HUES64 (cell line): ENCODE measurements around the gene PARVB.

ENCODE experiments used
- H3K27ac ChIP-seq: 2 replicates; pipeline ENCODE4 v1.7.0; 2013; ENCODE audit warnings: low read depth, low read length, inconsistent platforms
- H3K27me3 ChIP-seq: 2 replicates; pipeline ENCODE4 v1.6.1; 2013; ENCODE audit warnings: mild to moderate bottlenecking, low read length; ENCODE audit not compliant: insufficient read depth
- H3K36me3 ChIP-seq: 2 replicates; pipeline ENCODE4 v1.6.1; 2013; ENCODE audit warnings: mild to moderate bottlenecking, low read length; ENCODE audit not compliant: insufficient read depth
- H3K4me1 ChIP-seq: 2 replicates; pipeline ENCODE4 v1.6.1; 2013; ENCODE audit warnings: mild to moderate bottlenecking, low read length, moderate library complexity; ENCODE audit not compliant: insufficient read depth
- H3K4me3 ChIP-seq: 2 replicates; pipeline ENCODE4 v1.5.1; 2013; ENCODE audit warnings: mild to moderate bottlenecking, low read length, moderate library complexity
- H3K9ac ChIP-seq: 2 replicates; pipeline ENCODE4 v1.6.1; 2013; ENCODE audit warnings: mild to moderate bottlenecking, low read depth, low read length
- H3K9me3 ChIP-seq: 2 replicates; pipeline ENCODE4 v1.6.1; 2013; ENCODE audit warnings: low read depth, low read length; ENCODE audit not compliant: insufficient read depth
- WGBS: fragments of 150-250, 120-280 bp; methylation state at CpG from one replicate; pipeline ENCODE4 v1.1.7; 2013; ENCODE audit warnings: missing lambda C conversion rate; 5-methylcytosine and 5-hydroxymethylcytosine counted together

The PARVB gene

DNA sequence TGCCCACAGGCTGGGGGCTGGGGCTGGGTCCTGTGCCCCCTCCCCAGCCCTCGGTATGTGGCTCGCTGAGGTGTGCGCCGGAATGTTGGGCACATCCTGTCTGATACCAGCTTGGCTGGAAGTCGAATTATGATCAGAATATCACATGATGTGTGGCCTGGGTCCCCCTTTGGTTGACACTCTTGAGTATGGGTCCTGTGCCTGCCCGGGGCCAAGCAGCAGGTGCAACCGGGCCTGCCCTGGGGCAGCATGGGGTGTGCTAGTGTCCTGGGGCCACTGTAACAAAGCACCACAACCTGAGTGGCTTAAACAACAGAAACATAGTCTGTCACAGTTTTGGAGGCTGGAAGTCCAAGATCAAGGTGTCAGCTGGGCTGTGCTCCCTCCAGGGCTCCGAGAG lies 52.7 kb downstream of the PARVB start:
- Histone ChIP-seq H3K9ac (no peak overlapping the region), H3K9me3 (no peaks in the 10 kb centered on the region), H3K27me3 (no peaks in the 10 kb centered on the region), H3K4me3 (no peak overlapping the region), H3K36me3 (no peaks in the 10 kb centered on the region), H3K27ac (no peak overlapping the region), H3K4me1 (no peaks in the 10 kb centered on the region; the same call in 1 of the 2 replicates)
- 95% methylated on average over 8 of the region's 8 CpGs for WGBS

DNA sequence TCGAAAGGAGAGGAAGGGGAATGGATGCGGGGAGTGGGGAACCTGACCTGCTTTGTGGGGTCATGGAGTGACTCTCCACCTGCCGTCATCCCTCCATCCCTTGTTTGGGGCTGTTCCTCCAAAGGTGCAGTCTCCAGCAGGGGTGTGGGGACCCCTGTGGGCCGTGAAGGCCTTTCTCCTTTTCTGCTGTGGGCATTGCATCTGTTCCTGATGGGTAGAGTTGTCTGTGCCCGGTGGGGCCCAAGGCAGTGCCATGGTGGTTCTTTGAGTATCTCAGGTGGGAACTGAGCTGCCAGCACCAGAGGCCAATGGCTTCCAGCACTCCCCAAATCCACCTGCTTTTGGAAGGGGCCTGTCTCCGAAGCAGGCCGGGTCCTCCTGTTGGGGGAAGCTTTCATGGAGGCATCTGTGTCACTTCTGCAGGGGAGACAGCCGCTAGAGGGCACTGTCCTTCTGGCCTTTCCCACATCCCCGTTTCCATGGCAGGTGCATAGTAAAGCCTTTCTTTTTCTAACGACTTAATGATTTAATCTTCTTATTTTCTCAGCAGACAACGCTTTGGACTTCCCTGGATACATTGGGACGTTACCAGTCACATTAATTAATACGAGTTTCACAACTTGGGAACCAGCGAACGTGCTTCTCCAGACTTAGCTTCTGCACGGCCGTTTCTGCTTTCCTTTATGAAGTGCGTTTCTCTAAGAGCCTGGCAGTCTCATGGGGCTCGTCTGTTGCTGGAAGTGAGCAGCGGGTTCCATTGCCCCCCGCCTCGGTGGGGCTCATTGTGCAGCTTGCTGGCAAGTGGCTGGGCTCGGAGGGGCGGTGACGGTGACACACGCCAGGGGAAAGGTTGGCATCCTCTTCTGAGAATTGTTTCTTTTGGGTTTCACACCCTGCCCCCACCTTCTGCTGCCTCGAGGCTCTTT lies 57.1 kb downstream of the PARVB start:
- H3K27ac ChIP-seq = no peak overlapping the region
- 58% methylated on average over 27 of the region's 27 CpGs for WGBS

DNA sequence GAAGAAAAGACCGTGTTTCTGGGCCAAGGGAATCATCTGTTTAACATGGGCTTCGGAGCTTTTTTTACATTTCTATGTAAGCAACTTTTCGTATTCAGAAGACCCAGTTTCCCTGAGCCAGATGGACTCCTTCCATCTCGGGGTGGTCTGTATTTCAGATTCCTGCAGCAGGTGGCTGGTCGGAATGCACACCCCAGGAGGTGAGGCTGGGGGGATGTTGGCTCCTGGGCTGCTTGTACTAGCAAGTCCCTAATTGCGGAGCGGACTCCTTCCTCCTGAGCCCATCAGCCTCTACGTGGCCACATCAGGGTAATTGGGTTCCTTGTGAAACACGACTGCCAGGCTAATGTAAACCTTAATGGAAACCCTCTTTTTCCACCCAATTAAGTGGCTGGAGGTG lies 58.7 kb downstream of the PARVB start:
- no peaks in the 10 kb centered on the region for H3K36me3 ChIP-seq
- H3K9ac ChIP-seq = no peak overlapping the region
- 82% methylated on average over 9 of the region's 9 CpGs for WGBS
- H3K9me3 ChIP-seq = no peaks in the 10 kb centered on the region
- no peaks in the 10 kb centered on the region for H3K27me3 ChIP-seq
- no peak overlapping the region for H3K27ac ChIP-seq
- H3K4me1 ChIP-seq = peaks cover 6% of the 10 kb centered on the region
- no peak overlapping the region for H3K4me3 ChIP-seq

More for the DNA sequence above, 57.1 kb downstream of the PARVB start:
- no peaks in the 10 kb centered on the region for H3K27me3 ChIP-seq
- no peak overlapping the region for H3K4me3 ChIP-seq
- no peaks in the 10 kb centered on the region for H3K9me3 ChIP-seq
- no peak overlapping the region for H3K9ac ChIP-seq
- peaks cover 6% of the 10 kb centered on the region for H3K4me1 ChIP-seq
- no peaks in the 10 kb centered on the region for H3K36me3 ChIP-seq

DNA sequence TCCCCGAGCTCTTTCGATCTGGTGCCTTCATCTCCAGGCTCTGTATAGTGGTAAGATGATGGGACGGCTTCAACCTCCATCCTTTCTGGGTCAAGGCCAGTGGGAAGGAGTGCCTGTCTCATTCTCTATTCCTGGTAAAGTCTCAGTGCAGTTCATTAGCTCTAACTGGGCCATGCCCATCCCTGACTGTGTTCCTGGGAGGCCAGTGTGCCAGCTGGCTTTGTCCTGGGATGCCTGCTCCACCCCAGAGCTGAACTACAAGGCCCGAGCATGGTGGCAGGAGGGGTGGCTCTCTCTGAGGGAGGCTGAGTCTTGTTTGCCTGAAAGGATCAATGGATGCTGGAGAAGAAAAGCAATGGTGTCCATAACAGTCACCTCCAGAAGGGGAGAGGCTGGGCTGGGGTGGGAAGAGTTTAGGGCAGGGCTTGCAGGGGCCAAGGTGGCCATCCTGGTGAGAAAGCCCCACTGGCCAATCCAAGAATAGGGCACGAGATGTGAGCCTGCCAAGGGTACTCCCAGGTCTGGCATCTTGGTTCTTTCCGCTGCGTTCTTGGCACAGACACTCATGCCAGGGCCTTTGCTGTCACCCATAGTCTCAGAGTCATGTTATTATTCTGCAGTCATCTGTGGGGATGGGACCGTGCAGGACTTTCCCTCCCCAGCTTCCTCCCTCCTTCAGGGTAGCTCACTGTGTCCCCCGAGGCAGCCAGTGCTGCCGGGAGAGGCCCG lies 60.1 kb downstream of the PARVB start:
- Histone ChIP-seq H3K36me3 (no peaks in the 10 kb centered on the region), H3K9me3 (no peaks in the 10 kb centered on the region), H3K9ac (no peak overlapping the region), H3K4me1 (peaks cover 6% of the 10 kb centered on the region), H3K27ac (no peak overlapping the region), H3K27me3 (no peaks in the 10 kb centered on the region), H3K4me3 (no peak overlapping the region)
- 96% methylated on average over 11 of the region's 11 CpGs for WGBS

DNA sequence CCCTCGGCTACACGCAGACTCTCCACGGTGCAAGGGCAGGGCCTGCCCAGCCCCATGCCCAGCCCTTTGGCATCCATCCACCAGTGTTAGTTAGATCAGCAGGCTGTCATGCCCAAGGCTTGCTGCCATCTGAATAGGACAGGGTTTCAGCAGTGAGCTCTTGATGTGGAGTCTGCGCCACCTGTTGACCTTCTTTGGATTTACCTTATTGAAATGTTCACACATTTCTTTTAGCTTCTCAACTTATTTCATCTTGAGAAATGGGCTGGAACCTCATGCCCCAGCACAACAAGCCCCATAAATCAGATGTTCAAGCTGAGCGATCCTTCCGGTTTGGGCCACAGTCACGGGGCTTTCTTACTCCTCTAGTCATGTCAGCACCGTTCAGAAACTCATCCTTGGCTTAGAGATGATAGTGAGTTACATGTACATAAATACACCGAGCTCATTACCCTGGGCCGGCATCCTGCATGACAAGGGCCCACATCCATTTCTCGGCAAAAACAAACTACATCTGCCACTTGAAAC lies 61.7 kb downstream of the PARVB start:
- Histone ChIP-seq H3K27me3 (no peaks in the 10 kb centered on the region), H3K9ac (no peak overlapping the region), H3K27ac (no peak overlapping the region), H3K36me3 (no peaks in the 10 kb centered on the region), H3K9me3 (no peaks in the 10 kb centered on the region), H3K4me1 (peaks cover 6% of the 10 kb centered on the region), H3K4me3 (no peak overlapping the region)
- 78% methylated on average over 11 of the region's 11 CpGs for WGBS

DNA sequence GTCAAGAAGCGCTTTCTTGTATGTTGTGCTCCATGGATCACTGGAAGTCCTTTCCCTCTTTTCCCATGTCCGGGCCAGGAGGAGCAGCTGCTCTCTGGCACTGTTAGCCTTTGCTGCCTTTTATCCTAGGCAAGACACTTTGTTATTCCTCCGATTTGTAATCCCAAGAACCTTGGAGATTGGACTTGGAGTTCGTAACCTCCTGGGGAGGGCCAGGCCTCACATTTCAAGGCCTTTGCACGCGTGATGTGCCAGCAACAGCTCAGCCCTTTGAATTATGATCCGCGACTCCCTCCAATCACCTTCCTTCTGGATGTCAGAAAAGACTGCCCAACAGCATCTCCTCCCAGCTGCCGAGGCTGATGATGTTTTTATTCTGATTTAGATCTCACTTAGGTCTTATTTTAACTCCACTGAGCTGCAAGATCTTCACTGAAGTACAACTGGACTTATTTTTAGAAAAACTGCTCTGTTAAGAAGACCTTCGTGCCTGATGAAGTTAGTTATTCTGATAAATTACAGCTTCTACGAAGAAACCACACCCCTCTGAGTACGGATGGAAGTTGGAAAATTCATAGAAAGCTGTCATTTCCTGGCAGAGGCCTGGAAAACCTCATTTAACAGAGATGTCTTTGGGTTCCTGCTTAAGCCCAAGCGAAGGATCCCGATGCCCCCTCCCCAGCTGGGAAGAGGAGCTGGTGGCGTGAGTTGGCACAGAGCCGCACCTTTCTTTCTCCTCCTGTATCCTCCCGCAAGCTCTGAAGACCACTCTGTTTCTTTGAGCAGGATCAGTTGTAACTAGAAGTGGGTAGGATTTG lies 62.4 kb downstream of the PARVB start:
- 83% methylated on average over 17 of the region's 17 CpGs for WGBS
- Histone ChIP-seq H3K36me3 (no peaks in the 10 kb centered on the region), H3K9me3 (no peaks in the 10 kb centered on the region), H3K4me1 (peaks cover 6% of the 10 kb centered on the region), H3K27me3 (no peaks in the 10 kb centered on the region), H3K27ac (no peak overlapping the region), H3K9ac (no peak overlapping the region), H3K4me3 (no peak overlapping the region)

DNA sequence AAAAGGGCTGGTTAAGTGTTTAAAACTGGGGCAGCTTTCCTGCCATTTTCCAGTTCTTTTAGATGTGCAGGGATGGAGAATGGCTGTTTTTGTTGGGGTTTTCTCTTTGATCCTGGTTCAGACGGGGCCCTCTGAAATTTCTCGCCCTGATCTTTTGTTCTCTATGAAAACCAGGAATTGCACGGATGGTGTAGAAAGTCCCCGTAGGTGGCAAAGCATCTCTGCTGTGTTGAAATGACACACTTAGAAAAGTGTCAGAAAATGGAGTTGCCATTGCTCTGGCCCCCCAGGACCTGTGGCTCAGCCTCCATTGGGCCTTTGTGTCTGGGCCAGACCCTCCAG lies 63.0 kb downstream of the PARVB start:
- Histone ChIP-seq H3K27ac (no peak overlapping the region), H3K4me3 (no peak overlapping the region), H3K4me1 (peaks cover 6% of the 10 kb centered on the region), H3K36me3 (no peaks in the 10 kb centered on the region), H3K9me3 (no peaks in the 10 kb centered on the region), H3K9ac (no peak overlapping the region), H3K27me3 (no peaks in the 10 kb centered on the region)
- WGBS = 82% methylated on average over 4 of the region's 4 CpGs

DNA sequence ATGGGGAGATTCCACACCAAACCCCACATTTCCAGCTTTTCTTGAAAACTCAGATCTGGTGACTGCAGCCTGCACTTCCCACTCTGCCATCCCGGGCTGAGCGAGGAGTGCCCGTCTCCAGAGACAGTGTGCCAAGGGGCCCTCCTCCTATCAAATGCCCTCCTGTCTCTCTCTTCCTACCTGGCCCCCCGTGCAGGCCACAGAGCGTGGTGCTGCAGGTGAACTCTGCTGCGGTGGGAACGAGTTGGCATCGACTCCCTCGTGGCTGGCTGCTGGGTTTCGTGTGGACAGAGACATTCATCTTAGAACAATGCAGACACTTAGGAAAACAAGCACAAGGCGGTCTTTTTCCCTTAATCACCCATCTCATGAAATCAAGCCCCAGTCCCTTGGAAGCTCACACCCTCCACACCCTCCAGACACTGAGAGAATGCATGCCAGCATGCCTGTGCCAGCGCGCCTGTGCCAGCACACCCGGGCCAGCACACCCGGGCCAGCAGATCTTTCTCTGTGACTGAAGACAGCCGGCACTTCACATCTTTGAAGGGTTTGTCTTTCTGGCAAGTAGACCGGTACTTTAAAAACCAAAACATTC lies 65.0 kb downstream of the PARVB start:
- Histone ChIP-seq H3K4me3 (no peak overlapping the region), H3K27ac (no peak overlapping the region), H3K4me1 (no peaks in the 10 kb centered on the region; the same call in 1 of the 2 replicates), H3K9ac (no peak overlapping the region), H3K27me3 (no peaks in the 10 kb centered on the region), H3K9me3 (no peaks in the 10 kb centered on the region), H3K36me3 (no peaks in the 10 kb centered on the region)
- WGBS = 92% methylated on average over 17 of the region's 17 CpGs

DNA sequence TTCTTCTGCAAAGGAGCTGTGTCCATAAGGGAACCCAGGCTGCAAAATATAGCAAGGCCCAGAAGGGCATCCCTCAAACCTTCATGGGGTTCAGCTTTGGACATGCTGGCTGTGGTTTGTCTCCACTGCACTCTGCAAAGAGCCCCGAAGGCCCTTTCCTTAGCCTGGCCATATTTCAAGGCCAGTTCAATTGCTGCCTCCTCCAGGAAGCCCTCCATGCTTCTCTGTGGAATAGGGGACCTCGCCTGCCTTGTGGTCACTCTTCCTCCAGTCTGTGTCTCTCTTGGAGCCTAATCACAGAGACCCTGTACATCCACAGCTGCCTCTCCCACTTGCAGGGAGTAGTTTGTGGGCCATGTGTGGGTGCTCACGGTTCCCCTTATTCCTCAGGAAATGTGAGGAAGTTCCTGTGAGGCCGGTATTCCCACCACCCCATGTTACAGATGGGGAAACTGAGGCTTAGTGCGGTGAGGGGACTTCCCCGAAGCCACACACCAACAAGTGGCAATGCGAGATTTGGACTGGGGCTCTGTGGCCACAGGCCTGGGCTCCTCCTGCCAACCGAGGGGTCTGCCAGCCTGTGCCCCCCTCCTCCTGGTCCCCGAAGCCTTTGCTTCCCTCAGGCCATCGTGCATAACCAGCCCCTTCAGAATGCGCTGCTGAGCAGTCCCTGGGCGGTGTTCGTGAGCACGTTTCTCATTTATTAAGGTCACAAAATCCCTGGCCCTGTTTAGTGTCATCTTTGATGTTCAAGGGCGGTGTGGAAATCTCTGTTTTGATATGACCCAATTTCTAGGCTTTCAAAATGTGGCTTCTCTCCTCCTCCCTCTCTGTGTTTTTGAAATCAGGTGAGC lies 65.8 kb downstream of the PARVB start:
- no peak overlapping the region for H3K4me3 ChIP-seq
- no peak overlapping the region for H3K27ac ChIP-seq
- no peak overlapping the region for H3K9ac ChIP-seq
- WGBS = 95% methylated on average over 15 of the region's 15 CpGs
- no peaks in the 10 kb centered on the region; the same call in 1 of the 2 replicates for H3K4me1 ChIP-seq
- H3K27me3 ChIP-seq = no peaks in the 10 kb centered on the region
- H3K36me3 ChIP-seq = no peaks in the 10 kb centered on the region
- no peaks in the 10 kb centered on the region for H3K9me3 ChIP-seq

DNA sequence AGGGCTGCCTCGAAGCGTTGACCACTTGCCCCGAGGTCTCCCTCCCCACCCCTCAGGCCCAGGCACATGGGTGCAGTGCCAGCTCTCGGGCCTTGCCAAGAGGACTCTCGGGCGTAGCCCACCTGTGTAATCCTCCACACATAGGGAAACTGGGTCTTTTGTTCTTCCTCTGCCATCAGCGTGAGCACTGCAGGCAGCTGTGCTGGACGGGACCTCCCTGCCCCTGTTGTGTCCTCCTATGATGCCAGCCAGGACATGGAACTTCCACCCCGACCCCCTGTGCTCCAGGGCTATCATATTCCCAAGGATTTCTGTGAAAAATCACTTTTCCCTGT lies 66.4 kb downstream of the PARVB start:
- WGBS = 89% methylated on average over 9 of the region's 9 CpGs
- no peak overlapping the region for H3K4me3 ChIP-seq
- H3K36me3 ChIP-seq = no peaks in the 10 kb centered on the region
- no peak overlapping the region for H3K27ac ChIP-seq
- H3K9ac ChIP-seq = no peak overlapping the region
- H3K9me3 ChIP-seq = no peaks in the 10 kb centered on the region
- no peaks in the 10 kb centered on the region; the same call in 1 of the 2 replicates for H3K4me1 ChIP-seq
- no peaks in the 10 kb centered on the region for H3K27me3 ChIP-seq
